Measurements from ENCODE around the gene CNTLN.
"Not testable (repeated sequence)": the region's sequence is repeated elsewhere in the genome, so short reads cannot be mapped to it uniquely, and the experiment has no call there.

Gene CNTLN

DNA sequence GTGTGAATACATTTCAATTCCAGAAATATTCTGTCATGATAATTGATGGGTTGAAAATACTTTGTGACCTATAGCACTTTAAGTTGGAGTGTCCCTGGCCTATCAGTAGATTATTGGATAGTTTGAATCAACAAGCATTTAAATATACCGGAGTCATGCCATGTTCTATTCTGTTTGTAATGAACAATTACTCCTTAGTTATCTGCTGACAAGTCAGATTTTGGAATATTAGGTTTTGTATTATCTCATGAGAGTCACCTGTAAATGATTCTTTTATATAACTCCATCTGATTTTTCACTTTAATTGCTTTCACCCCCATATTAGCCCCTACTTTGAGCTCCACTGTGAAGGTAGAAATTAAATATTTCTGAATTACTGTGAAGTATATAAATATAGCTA lies 351.6 kb downstream of the CNTLN start:
- in situ Hi-C loops (cut with HindIII; ENCODE audit: low sequenced_read_pairs), result no loop called here

- in situ Hi-C loops (cut with HindIII; ENCODE audit: low sequenced_read_pairs), result no loop called here
Observed at GRCh38 chr9:17487467-17487866, 352.6 kb downstream of the CNTLN start.

GRCh38 chr9:17488662-17489061 lies 353.8 kb downstream of the CNTLN start:
- in situ Hi-C loops (cut with HindIII; ENCODE audit: low sequenced_read_pairs), result no loop called here

DNA sequence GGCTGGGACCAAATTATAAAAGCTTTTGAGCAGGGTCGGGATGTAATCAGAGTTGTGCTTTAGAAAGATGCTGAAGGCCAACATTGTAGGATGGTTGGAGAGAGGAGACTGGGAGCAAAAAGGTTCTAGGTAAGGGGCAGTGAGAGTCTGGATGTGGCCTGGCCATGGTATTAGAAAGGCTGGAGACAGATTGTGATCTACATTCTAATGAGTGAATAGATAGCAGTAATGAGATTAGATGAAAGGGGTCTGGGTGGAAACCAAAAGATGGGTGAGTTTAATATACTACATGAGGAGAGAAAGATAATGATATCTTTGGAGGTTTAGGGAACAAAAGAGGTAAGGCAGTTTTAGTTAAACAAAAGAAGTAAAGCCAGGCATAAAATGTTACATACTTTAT lies 355.3 kb downstream of the CNTLN start:
- in situ Hi-C loops (cut with HindIII; ENCODE audit: low sequenced_read_pairs), result no loop called here

- in situ Hi-C loops (cut with HindIII; ENCODE audit: low sequenced_read_pairs), result no loop called here
Observed at GRCh38 chr9:17491780-17492179, 356.9 kb downstream of the CNTLN start.

GRCh38 chr9:17503196-17503595 lies 368.4 kb downstream of the CNTLN start:
- in situ Hi-C loops (cut with HindIII; ENCODE audit: low sequenced_read_pairs), result no loop called here

- in situ Hi-C loops (cut with HindIII; ENCODE audit: low sequenced_read_pairs), result no loop called here
Observed at GRCh38 chr9:17509151-17509550, 374.3 kb downstream of the CNTLN start.

DNA sequence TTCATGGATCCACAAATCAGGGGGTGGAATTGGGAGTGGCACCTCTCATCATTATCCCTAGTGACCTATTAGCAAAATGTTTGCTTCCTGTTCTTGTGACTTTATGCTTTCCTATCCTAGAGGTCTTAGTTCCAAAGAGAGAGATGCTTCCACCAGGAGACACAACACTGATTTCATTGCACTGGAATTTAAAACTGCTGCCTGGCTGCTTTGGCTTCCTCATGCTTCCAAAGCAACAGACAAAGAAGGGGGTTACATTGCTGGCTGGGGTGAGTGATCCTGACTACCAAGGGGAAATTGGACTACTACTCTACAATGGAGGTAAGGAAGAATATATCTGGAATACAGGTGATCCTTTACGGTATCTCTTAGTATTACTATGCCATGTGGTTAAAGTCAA lies 374.9 kb downstream of the CNTLN start:
- in situ Hi-C loops (cut with HindIII; ENCODE audit: low sequenced_read_pairs), result no loop called here

- in situ Hi-C loops (cut with HindIII; ENCODE audit: low sequenced_read_pairs), result no loop called here
Observed at GRCh38 chr9:17519761-17520160, 384.9 kb downstream of the CNTLN start.

DNA sequence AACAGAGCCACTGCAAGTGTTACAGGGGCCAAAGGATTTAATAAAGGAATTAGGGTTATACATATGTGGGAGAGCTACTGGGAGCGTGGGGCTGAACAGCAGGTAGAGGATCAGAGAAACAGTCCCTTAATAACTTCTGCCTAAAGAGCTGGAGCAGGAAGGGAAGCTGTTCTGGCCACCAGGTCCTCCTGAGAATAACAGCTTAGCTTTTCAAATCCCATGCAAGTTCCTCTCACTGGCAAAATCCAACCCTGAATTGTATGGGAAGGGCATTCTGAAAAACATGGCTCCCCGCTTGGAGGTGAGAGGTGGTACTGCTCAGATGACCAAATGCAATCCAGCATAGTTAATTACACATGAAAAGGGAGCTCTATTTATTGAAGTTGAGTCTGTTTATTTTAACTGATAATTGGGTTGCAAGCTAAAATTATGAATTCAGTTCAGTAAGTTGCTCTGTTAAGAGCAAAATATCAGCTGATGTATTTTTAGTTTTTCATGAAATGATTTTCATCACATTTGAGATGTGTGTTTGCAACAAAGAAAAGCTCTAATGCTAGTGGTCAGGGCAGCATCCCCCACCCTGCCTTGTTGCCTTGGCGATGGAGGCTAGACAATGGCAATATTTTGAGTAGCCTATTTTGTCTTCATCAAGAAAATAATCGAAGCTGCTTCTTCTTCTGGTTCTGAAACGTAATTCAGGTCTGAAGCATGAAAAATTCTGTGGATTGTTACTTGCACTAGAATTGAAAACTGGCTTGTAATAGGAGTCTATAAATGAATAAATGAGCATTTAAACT lies 385.6 kb downstream of the CNTLN start:
- in situ Hi-C loops (cut with HindIII; ENCODE audit: low sequenced_read_pairs), result no loop called here

- in situ Hi-C loops (cut with HindIII; ENCODE audit: low sequenced_read_pairs), result no loop called here
Observed at GRCh38 chr9:17521100-17521855, 386.4 kb downstream of the CNTLN start.

DNA sequence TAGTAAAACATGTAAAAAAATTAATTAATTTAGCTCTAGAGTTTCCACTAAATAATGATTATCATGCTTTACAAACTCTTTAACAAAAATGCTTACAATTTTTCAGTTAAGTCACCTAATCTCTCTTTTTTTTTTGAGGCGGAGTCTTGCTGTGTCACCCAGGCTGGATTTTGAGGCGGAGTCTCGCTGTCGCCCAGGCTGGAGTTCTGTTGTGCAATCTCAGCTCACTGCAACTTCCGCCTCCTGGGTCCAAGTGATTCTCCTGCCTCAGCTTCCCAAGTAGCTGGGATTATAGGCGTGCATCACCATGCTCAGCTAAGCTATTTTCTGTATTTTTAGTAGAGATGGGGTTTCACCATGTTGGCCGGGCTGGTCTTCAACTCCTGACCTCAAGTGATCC lies 391.9 kb downstream of the CNTLN start:
- in situ Hi-C loops (cut with HindIII; ENCODE audit: low sequenced_read_pairs), result not testable (repeated sequence)

- in situ Hi-C loops (cut with HindIII; ENCODE audit: low sequenced_read_pairs), result no loop called here
Observed at GRCh38 chr9:17528859-17529258, 394.0 kb downstream of the CNTLN start.

- in situ Hi-C loops (cut with HindIII; ENCODE audit: low sequenced_read_pairs), result no loop called here
Observed at GRCh38 chr9:17531642-17532254, 396.9 kb downstream of the CNTLN start.

GRCh38 chr9:17532461-17532860 lies 397.6 kb downstream of the CNTLN start:
- in situ Hi-C loops (cut with HindIII; ENCODE audit: low sequenced_read_pairs), result no loop called here

DNA sequence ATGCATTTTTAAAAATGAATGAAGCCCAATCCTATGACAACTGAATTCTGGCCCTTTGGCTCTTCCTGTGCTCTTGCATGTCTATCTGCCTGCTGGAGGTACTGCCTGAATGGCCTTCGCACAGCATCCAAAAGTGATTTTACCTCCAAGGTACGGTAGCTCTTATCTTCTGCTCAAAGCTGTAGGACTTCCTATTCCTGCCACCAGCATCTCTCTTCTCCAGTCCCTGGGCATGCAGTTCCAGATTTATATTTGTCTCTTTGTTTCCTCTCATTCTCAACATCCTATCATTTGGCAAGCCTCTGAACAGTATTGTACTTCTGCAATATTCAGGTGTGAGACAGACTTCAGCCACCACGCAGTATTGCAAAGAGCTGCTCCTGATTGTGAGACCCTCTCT lies 400.3 kb downstream of the CNTLN start:
- in situ Hi-C loops (cut with HindIII; ENCODE audit: low sequenced_read_pairs), result no loop called here

DNA sequence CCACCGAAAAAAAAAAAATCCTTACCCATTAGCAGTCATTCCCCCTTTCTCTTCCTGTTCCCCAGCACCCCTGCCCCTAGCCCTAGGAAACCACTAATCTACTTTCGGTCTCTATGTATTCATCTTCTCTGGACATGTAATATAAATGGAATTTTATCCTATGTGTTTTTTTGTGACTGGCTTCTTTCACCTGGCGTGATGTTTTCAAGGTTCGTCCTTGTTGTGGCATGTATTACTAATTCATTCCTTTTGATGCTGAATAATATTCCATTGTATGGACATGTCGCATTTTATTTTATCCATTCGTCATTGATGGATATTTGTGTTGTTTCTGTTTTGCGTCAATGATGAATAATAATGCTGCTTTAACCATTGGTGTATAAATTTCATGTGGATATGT lies 401.2 kb downstream of the CNTLN start:
- in situ Hi-C loops (cut with HindIII; ENCODE audit: low sequenced_read_pairs), result no loop called here

DNA sequence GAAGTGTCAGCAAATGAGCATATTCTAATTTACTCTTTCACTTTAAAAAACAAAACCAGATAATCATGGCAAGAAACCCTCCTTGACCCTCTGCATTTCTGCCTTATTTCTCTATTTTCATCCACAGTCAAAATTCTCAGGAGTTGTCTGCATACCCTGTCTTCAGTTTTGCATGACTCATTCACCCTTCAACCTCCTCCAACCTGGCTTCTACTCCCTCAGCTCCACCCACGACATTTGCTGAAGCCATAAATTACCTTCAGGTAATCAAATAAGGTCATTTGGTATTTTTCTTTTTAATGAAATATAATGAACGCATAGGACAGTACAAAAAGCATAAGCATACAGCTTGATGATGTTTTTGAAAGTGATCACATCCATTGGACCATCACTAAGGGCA lies 416.2 kb downstream of the CNTLN start:
- in situ Hi-C loops (cut with HindIII; ENCODE audit: low sequenced_read_pairs), result no loop called here
